ENCODE data around the gene ZEB2.

The ZEB2 gene

GRCh38 chr2:144343145-144343544 is 176.8 kb downstream of the ZEB2 start:
- no peak for DNase-seq (ENCODE audit: low read depth)
- H3K4me3 ChIP-seq (ENCODE audit: control insufficient read depth, low read depth, low read length): no peak overlapping the region
- no peak for TF ChIP-seq CTCF (conservative IDR thresholded peaks at IDR 0.05; ENCODE audit: control insufficient read depth, insufficient read depth, low read depth, low read length)

GRCh38 chr2:144341538-144341937 is 178.4 kb downstream of the ZEB2 start:
- no peak overlapping the region for H3K4me3 ChIP-seq (ENCODE audit: control insufficient read depth, low read depth, low read length)
- DNase-seq (ENCODE audit: low read depth): no peak
- no peak for TF ChIP-seq CTCF (conservative IDR thresholded peaks at IDR 0.05; ENCODE audit: control insufficient read depth, insufficient read depth, low read depth, low read length)

GRCh38 chr2:144339048-144339447 is 180.9 kb downstream of the ZEB2 start:
- no peak for DNase-seq (ENCODE audit: low read depth)
- no peak for TF ChIP-seq CTCF (conservative IDR thresholded peaks at IDR 0.05; ENCODE audit: control insufficient read depth, insufficient read depth, low read depth, low read length)
- H3K4me3 ChIP-seq (ENCODE audit: control insufficient read depth, low read depth, low read length): no peak overlapping the region

GRCh38 chr2:144334551-144334950 is 185.4 kb downstream of the ZEB2 start:
- H3K4me3 ChIP-seq (ENCODE audit: control insufficient read depth, low read depth, low read length): no peak overlapping the region
- TF ChIP-seq CTCF (conservative IDR thresholded peaks at IDR 0.05; ENCODE audit: control insufficient read depth, insufficient read depth, low read depth, low read length): no peak
- peak; percentile 14 for DNase-seq (ENCODE audit: low read depth)

Data from fibroblast of mammary gland (primary cell).